Neural crest cell (in vitro differentiated cells): ENCODE data around the gene SLC35A2. TPM values are rescaled to one million over a fixed set of nuclear protein-coding genes. Genes with fewer than 3 reads are reported as not detected.
"Not testable (repeated sequence)": the region's sequence is repeated elsewhere in the genome, so short reads cannot be mapped to it uniquely, and the experiment has no call there.

Experiments used
- DNase-seq: peaks from one replicate; pipeline ENCODE4 v3.0.0; 2021; ENCODE audit warnings: low read depth, mixed read lengths, low spot score
- H3K27ac Mint-ChIP-seq: one replicate; pipeline ENCODE4 v1.8.0; 2021; ENCODE audit warnings: mild to moderate bottlenecking, mixed read lengths; ENCODE audit not compliant: unreplicated experiment
- H3K27me3 Mint-ChIP-seq: 2 replicates; pipeline ENCODE4 v1.8.0; 2021; ENCODE audit warnings: low read depth, mild to moderate bottlenecking, mixed read lengths
- H3K36me3 Mint-ChIP-seq: 2 replicates; pipeline ENCODE4 v1.8.0; 2021; ENCODE audit warnings: low read depth, mild to moderate bottlenecking, mixed read lengths
- H3K4me1 Mint-ChIP-seq: 2 replicates; pipeline ENCODE4 v1.8.0; 2021; ENCODE audit warnings: mixed read lengths
- H3K4me3 Mint-ChIP-seq: one replicate; pipeline ENCODE4 v1.8.0; 2021; ENCODE audit warnings: mild to moderate bottlenecking, mixed read lengths
- H3K9me3 Mint-ChIP-seq: 2 replicates; pipeline ENCODE4 v1.8.0; 2021; ENCODE audit warnings: mixed read lengths
- total RNA-seq: library from RNA; stranded (reverse); gene quantifications from 2 replicates; pipeline ENCODE4 v1.2.1, GENCODE V29; 2021
- TF ChIP-seq, protein P1 (sequence below): fragments of 200-600 bp; sonication (generic); conservative IDR thresholded peaks from 2 replicates; pipeline ENCODE4 v1.5.0; 2021; ENCODE audit warnings: antibody characterized with exemption, mild to moderate bottlenecking

SLC35A2 gene
- total RNA-seq, 1 donor from 2014 or later, result 22.6 TPM

DNA sequence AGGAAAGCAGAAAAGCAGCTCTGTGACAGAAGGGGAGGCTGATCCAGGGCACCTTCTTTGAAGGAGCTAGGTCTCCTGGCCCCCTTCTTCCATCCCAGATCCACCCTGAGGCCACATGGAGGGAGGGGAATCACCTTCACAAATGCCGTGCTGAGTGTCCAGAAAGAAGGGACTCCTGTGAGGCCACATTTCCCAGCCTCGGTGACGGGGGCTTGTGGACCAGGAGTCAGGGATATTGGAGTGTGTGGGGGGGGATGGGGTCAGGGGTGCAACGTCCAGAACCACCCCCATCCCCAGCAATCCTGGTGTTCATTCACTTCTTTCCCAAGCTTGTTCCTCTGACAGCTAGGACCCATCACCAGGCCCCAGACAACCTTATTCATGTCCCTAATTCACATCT is 18.6 kb downstream of the SLC35A2 start:
- no peaks in the 10 kb centered on the region for H3K9me3 Mint-ChIP-seq
- H3K36me3 Mint-ChIP-seq, result peaks cover 3% of the 10 kb centered on the region
- no peak for DNase-seq
- TF ChIP-seq, protein P1, sequence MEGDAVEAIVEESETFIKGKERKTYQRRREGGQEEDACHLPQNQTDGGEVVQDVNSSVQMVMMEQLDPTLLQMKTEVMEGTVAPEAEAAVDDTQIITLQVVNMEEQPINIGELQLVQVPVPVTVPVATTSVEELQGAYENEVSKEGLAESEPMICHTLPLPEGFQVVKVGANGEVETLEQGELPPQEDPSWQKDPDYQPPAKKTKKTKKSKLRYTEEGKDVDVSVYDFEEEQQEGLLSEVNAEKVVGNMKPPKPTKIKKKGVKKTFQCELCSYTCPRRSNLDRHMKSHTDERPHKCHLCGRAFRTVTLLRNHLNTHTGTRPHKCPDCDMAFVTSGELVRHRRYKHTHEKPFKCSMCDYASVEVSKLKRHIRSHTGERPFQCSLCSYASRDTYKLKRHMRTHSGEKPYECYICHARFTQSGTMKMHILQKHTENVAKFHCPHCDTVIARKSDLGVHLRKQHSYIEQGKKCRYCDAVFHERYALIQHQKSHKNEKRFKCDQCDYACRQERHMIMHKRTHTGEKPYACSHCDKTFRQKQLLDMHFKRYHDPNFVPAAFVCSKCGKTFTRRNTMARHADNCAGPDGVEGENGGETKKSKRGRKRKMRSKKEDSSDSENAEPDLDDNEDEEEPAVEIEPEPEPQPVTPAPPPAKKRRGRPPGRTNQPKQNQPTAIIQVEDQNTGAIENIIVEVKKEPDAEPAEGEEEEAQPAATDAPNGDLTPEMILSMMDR, result no peak
- no peak overlapping the region for H3K4me3 Mint-ChIP-seq
- peaks cover 2% of the 10 kb centered on the region for H3K27me3 Mint-ChIP-seq
- H3K27ac Mint-ChIP-seq, result no peak overlapping the region
- peaks cover 30% of the 10 kb centered on the region for H3K4me1 Mint-ChIP-seq

DNA sequence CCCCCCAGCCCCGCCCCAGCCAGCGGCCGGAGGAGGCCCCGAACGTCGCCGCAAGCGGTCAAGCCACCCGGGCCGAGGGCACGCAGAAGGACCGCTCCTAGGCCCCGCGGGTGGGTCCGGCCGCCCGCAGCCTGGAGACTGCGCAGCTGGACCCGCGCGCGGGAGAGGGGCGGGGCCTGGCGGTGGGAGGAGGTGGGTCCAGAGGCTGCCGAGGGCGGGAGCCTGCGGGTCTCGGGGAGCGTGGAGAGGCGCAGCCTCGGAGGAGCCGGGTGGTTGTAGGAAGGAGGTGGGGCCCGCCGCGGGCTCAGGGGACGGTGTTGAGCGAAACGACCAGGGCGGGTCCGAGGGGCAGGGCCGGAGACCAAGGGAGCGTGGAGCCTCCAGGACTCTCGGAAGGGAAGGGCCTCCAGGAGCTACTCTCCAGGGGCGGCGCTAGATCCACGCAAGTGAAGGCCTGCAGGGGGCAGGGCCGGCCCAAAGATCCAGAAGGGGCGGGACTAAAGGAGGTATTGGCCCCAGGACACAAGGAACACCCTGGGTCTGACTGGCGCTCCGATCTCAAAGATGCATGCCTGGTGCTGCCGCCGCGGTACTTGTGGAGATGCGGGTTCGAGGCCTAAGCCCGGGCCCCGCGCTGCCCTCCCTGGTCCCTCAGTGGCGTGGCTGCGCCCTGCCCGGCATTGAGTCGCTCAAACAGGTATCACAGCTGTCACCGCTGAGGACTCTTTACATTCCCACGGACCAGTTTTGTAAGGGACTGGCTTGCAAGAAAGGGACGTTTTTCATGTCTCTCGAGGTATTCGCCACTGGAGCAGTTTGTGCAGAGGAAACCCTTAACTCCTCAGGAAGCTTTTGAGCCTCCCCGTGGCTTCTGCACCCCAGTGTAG is 19.8 kb downstream of the SLC35A2 start:
- Mint-ChIP-seq H3K4me3 (peak overlapping the region; percentile 85), H3K36me3 (peaks cover 5% of the 10 kb centered on the region), H3K27ac (no peak overlapping the region), H3K9me3 (no peaks in the 10 kb centered on the region), H3K4me1 (peaks cover 21% of the 10 kb centered on the region), H3K27me3 (peaks cover 2% of the 10 kb centered on the region)
- DNase-seq, result peak; percentile 61
- TF ChIP-seq, protein P1, result peak; percentile 62

DNA sequence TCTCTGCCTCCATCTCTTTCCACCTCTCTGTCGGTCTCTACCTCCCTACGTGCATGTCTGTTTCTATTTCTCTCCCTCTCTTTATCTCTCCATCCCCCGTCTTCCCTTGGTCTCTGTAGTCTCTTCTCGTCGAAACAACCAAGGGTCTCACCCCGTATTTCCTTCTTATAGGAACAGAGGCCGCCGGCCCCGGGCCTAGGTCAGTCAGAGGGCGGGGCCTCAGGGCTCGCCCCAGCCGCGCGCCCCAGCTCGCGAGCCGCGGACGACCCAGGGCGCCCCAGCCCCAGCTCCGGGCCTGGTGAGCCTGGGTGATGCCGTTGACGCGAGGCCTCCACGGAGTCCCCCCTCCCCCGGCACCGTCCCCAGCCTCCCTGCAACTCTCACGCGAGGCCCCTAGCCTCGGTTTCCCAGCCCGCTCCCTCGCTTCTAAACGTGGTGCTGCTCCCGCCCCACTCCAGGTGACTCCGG is 20.5 kb downstream of the SLC35A2 start:
- Mint-ChIP-seq H3K27me3 (peaks cover 2% of the 10 kb centered on the region), H3K4me1 (peaks cover 18% of the 10 kb centered on the region), H3K9me3 (no peaks in the 10 kb centered on the region), H3K4me3 (peak overlapping the region; percentile 79), H3K27ac (no peak overlapping the region), H3K36me3 (peaks cover 5% of the 10 kb centered on the region)
- TF ChIP-seq, protein P1, result no peak
- no peak for DNase-seq

DNA sequence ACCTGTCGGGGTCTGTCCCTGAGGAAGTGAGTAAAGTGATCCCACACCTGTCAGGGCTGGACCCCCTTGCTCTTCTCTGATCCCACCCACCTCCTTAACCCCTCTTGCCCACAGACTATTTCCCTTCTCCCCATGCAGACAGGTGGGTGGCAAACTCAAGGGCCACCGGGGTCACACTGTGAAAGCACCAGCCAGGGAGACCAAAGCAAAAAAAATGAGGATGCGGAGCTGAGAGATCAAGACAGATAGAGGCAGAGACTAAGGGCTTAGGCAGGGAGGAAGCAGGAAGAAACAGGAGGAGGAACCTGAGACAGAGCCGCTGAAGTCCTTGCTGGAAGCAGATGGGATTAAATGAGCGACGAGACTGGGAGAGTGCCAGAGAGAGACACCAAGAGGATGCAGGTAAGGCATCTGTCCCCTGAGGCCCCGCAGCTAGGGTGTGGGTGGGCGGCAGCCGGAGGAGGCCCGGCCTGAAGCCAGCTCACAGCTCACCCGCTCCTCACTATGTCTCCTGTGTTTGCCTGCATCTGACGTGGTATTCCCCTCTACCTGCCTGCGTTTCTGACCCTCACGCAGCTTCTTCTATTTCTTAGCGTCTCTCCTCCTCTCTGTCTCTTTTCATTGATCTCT is 21.0 kb downstream of the SLC35A2 start:
- peaks cover 16% of the 10 kb centered on the region for H3K4me1 Mint-ChIP-seq
- H3K9me3 Mint-ChIP-seq, result no peaks in the 10 kb centered on the region
- peaks cover 2% of the 10 kb centered on the region for H3K27me3 Mint-ChIP-seq
- peaks cover 5% of the 10 kb centered on the region for H3K36me3 Mint-ChIP-seq
- TF ChIP-seq, protein P1, result no peak
- DNase-seq, result no peak
- H3K27ac Mint-ChIP-seq, result no peak overlapping the region
- peak overlapping the region; percentile 79 for H3K4me3 Mint-ChIP-seq

DNA sequence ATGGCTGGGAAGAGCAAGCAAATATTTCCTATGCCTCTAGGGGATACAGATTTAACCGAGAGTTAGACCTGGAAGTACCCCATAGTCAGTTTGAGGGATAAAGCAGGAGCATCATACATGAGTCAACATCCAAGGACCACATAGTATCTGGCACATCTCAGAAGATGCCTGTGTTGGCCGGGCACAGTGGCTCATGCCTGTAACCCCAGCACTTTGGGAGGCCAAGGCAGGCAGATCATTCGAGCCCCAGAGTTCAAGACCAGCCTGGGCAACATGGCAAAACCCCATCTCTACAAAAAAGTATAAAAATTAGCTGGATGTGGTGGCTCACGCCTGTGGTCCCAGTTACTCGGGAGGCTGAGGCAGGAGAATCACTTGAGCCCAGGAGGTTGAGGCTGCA is 24.9 kb downstream of the SLC35A2 start:
- not testable (repeated sequence) for H3K4me3 Mint-ChIP-seq, H3K27me3 Mint-ChIP-seq, DNase-seq, H3K36me3 Mint-ChIP-seq, H3K4me1 Mint-ChIP-seq, H3K27ac Mint-ChIP-seq, H3K9me3 Mint-ChIP-seq

DNA sequence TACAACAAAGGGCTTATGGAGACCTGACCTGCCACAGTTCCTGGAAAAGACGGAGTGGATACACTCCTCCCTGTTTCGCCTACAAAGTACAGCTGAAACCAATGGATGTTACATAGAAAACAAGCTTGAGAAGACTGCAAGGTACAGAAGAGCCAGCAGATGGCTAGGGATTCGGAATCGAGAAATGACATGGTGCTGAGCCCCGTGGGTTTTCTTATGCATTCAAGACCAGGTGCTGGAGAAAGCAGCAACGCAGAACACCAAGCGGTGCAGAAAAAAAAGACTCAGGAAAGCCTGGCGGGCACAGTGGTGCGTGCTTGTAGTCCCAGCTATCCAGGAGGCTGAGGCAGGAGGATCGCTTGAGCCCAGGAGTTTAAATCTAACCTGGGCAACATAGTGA is 27.7 kb downstream of the SLC35A2 start:
- Mint-ChIP-seq H3K27ac (no peak overlapping the region), H3K4me3 (peak overlapping the region; percentile 31), H3K4me1 (no peaks in the 10 kb centered on the region), H3K9me3 (no peaks in the 10 kb centered on the region), H3K36me3 (peaks cover 2% of the 10 kb centered on the region), H3K27me3 (peaks cover 3% of the 10 kb centered on the region)
- TF ChIP-seq, protein P1, result no peak
- no peak for DNase-seq

DNA sequence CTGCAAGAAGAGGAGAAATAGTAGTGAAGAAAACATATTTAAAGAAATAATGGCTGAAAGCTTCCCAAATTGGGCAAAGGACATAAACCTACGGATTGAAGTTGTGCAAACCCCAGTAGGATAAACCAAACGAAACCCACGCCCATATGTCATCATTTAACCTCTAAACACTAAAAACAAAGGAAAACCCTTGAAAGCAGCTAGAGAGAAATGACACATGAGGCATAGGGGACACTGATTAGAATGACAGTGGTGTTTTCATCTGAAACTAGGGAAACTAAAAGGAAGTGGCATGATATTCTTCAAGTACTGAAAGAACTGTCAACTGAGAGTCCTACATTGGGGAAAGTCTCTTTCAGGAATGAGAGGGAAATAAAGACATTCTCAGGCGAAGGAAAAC is 34.5 kb downstream of the SLC35A2 start:
- not testable (repeated sequence) for H3K27me3 Mint-ChIP-seq, H3K9me3 Mint-ChIP-seq

DNA sequence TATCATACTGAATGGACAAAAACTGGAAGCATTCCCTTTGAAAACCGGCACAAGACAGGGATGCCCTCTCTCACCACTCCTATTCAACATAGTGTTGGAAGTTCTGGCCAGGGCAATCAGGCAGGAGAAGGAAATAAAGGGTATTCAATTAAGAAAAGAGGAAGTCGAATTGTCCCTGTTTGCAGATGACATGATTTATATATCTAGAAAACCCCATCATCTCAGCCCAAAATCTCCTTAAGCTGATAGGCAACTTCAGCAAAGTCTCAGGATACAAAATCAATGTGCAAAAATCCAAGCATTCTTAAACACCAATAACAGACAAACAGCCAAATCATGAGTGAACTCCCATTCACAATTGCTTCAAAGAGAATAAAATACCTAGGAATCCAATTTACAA is 39.4 kb downstream of the SLC35A2 start:
- not testable (repeated sequence) for H3K36me3 Mint-ChIP-seq, H3K4me3 Mint-ChIP-seq, H3K27ac Mint-ChIP-seq, DNase-seq, H3K9me3 Mint-ChIP-seq, H3K4me1 Mint-ChIP-seq
- peaks cover 13% of the 10 kb centered on the region for H3K27me3 Mint-ChIP-seq

More for the DNA sequence above, 34.5 kb downstream of the SLC35A2 start:
- DNase-seq, H3K36me3 Mint-ChIP-seq, H3K4me3 Mint-ChIP-seq, H3K27ac Mint-ChIP-seq, H3K4me1 Mint-ChIP-seq: not testable (repeated sequence)
